Fibroblast of skin of back (primary cell): ENCODE data around the gene NECTIN4.
"Not testable (repeated sequence)": the region's sequence is repeated elsewhere in the genome, so short reads cannot be mapped to it uniquely, and the experiment has no call there.

Experiments used
- DNase-seq: peaks from one replicate; pipeline ENCODE4 v3.0.0-alpha.2; 2013

Gene NECTIN4

GRCh38 chr1:161081519-161081918 is 7.8 kb downstream of the NECTIN4 start:
- no peak for DNase-seq

GRCh38 chr1:161080441-161081405 is 8.6 kb downstream of the NECTIN4 start:
- peak; percentile 40 for DNase-seq

- no peak for DNase-seq
These were observed 9.8 kb downstream of the NECTIN4 start for GRCh38 chr1:161079436-161080110.

GRCh38 chr1:161077426-161077825 is 11.9 kb downstream of the NECTIN4 start:
- no peak for DNase-seq

GRCh38 chr1:161076410-161076809 is 12.9 kb downstream of the NECTIN4 start:
- DNase-seq, result no peak

GRCh38 chr1:161074676-161075368 is 14.5 kb downstream of the NECTIN4 start:
- DNase-seq, result no peak

- no peak for DNase-seq
These were observed 15.8 kb downstream of the NECTIN4 start for GRCh38 chr1:161073474-161074121.

- no peak for DNase-seq
These were observed 16.5 kb downstream of the NECTIN4 start for GRCh38 chr1:161072751-161073449.

- DNase-seq, result peak; percentile 42
These were observed 17.4 kb downstream of the NECTIN4 start for GRCh38 chr1:161071886-161072371.

- no peak for DNase-seq
These were observed 18.6 kb downstream of the NECTIN4 start for GRCh38 chr1:161070761-161071160.

GRCh38 chr1:161069731-161070270 is 19.6 kb downstream of the NECTIN4 start, which contains the start of gene ARHGAP30:
Gene ARHGAP30 (minus strand): TSS chr1:161069891. CDS start chr1:161069624, 267 bp downstream.
- no peak for DNase-seq

GRCh38 chr1:161069241-161069640 is 20.1 kb downstream of the NECTIN4 start:
- DNase-seq, result no peak

- DNase-seq, result peak; percentile 25
These were observed 20.8 kb downstream of the NECTIN4 start for GRCh38 chr1:161068306-161069234.

- DNase-seq, result no peak
These were observed 22.7 kb downstream of the NECTIN4 start for GRCh38 chr1:161066694-161067093.

GRCh38 chr1:161065681-161066080 is 23.7 kb downstream of the NECTIN4 start:
- DNase-seq, result not testable (repeated sequence)

- DNase-seq, result not testable (repeated sequence)
These were observed 25.4 kb downstream of the NECTIN4 start for GRCh38 chr1:161063936-161064335.

- no peak for DNase-seq
These were observed 27.9 kb downstream of the NECTIN4 start for GRCh38 chr1:161061419-161061818.

- DNase-seq, result no peak
These were observed 30.1 kb downstream of the NECTIN4 start for GRCh38 chr1:161059293-161059692.

GRCh38 chr1:161054805-161055204 is 34.6 kb downstream of the NECTIN4 start:
- DNase-seq, result no peak

GRCh38 chr1:161054232-161054631 is 35.1 kb downstream of the NECTIN4 start:
- DNase-seq, result no peak
